Natural killer cell treated with Interleukin-12 subunit alpha and Interleukin-12 subunit beta and Interleukin-15 and Interleukin-18, amount 100 ng/mL, for 72 hours (primary cell): ENCODE data around the gene RNF141. TPM values are rescaled to one million over a fixed set of nuclear protein-coding genes. Genes with fewer than 3 reads are reported as not detected.

Source experiments
- ATAC-seq, 2 donors: fragments of 150-1000 bp; cut with Tn5 transposase in 1 of 2; sonication (Bioruptor Pico), chemical (Tn5 transposase) in 1 of 2; 2 replicates each; pipeline ENCODE4 v1.10.0; 2021
- DNase-seq: peaks from one replicate; pipeline ENCODE4 v3.0.0; 2022; ENCODE audit warnings: low spot score
- H3K27ac Mint-ChIP-seq, 2 donors: 1 replicate in 1 of 2; 2 replicates in 1 of 2; pipeline ENCODE4 v1.8.0; 2022; ENCODE audit warnings: mixed read lengths in 2 of 2, mild to moderate bottlenecking in 1 of 2, moderate library complexity in 1 of 2
- H3K27me3 Mint-ChIP-seq, 2 donors: 1 replicate in 1 of 2; 2 replicates in 1 of 2; pipeline ENCODE4 v1.8.0; 2022; ENCODE audit warnings: mixed read lengths in 2 of 2
- H3K36me3 Mint-ChIP-seq: one replicate; pipeline ENCODE4 v1.8.0; 2022; ENCODE audit warnings: mixed read lengths
- H3K4me1 Mint-ChIP-seq, 2 donors: 1 replicate in 1 of 2; 2 replicates in 1 of 2; pipeline ENCODE4 v1.8.0; 2022; ENCODE audit warnings: low read depth in 2 of 2, mixed read lengths in 2 of 2, mild to moderate bottlenecking in 1 of 2
- H3K4me3 Mint-ChIP-seq: one replicate; pipeline ENCODE4 v1.8.0; 2022; ENCODE audit warnings: mixed read lengths
- H3K9me3 Mint-ChIP-seq: 2 replicates; pipeline ENCODE4 v1.8.0; 2022; ENCODE audit warnings: mixed read lengths
- total RNA-seq, 2 donors: library from RNA; stranded (reverse); gene quantifications; one replicate each; pipeline ENCODE4 v1.2.3, GENCODE V29; 2022

The RNF141 gene
- total RNA-seq, 2 donors from 2014 or later = 9.5 to 12.7 TPM

GRCh38 chr11:10572533-10572932 is 31.5 kb upstream of the RNF141 start:
- Mint-ChIP-seq H3K4me3 (no peak overlapping the region), H3K36me3 (no peaks in the 10 kb centered on the region), H3K4me1 (no peaks in the 10 kb centered on the region), H3K9me3 (no peaks in the 10 kb centered on the region), H3K27ac (no peak overlapping the region), H3K27me3 (peaks cover 16 to 32% of the 10 kb centered on the region in 2 donors)
- DNase-seq = no peak
- no peak for ATAC-seq

- H3K27ac Mint-ChIP-seq = no peak within 1 kb of the TSS
- ATAC-seq = no peak
- peaks cover 10 to 15% of the 10 kb centered on the region in 2 donors for H3K27me3 Mint-ChIP-seq
- H3K4me1 Mint-ChIP-seq = no peaks in the 10 kb centered on the region
- no peaks in the 10 kb centered on the region for H3K9me3 Mint-ChIP-seq
- no peak within 1 kb of the TSS for H3K4me3 Mint-ChIP-seq
- no peak for DNase-seq
- no peaks in the 10 kb centered on the region for H3K36me3 Mint-ChIP-seq
Observed at GRCh38 chr11:10568486-10568941, 27.5 kb upstream of the RNF141 start, which contains the start of gene LYVE1. LYVE1 (minus strand) TSS chr11:10568665; CDS start chr11:10568532, 133 bp downstream.

- Mint-ChIP-seq H3K4me3 (no peak overlapping the region), H3K27me3 (peaks cover 11 to 15% of the 10 kb centered on the region in 2 donors), H3K4me1 (no peaks in the 10 kb centered on the region), H3K36me3 (no peaks in the 10 kb centered on the region), H3K9me3 (no peaks in the 10 kb centered on the region), H3K27ac (no peak overlapping the region)
- DNase-seq (no peak), ATAC-seq (no peak)
Observed at GRCh38 chr11:10567446-10567845, 26.5 kb upstream of the RNF141 start.

GRCh38 chr11:10566257-10566957 is 25.4 kb upstream of the RNF141 start:
- no peak overlapping the region for H3K27ac Mint-ChIP-seq
- no peak overlapping the region for H3K4me3 Mint-ChIP-seq
- no peaks in the 10 kb centered on the region for H3K9me3 Mint-ChIP-seq
- H3K4me1 Mint-ChIP-seq = no peaks in the 10 kb centered on the region
- peaks cover 4% of the 10 kb centered on the region in 2 donors for H3K27me3 Mint-ChIP-seq
- no peak for DNase-seq
- no peak for ATAC-seq
- H3K36me3 Mint-ChIP-seq = no peaks in the 10 kb centered on the region

GRCh38 chr11:10565493-10565892 is 24.5 kb upstream of the RNF141 start:
- Mint-ChIP-seq H3K36me3 (no peaks in the 10 kb centered on the region), H3K27me3 (peaks cover 0 to 2% of the 10 kb centered on the region in 2 donors), H3K27ac (no peak overlapping the region), H3K4me1 (no peaks in the 10 kb centered on the region), H3K4me3 (no peak overlapping the region), H3K9me3 (no peaks in the 10 kb centered on the region)
- no peak for DNase-seq
- ATAC-seq = no peak

- ATAC-seq (no peak), DNase-seq (no peak)
- Mint-ChIP-seq H3K36me3 (no peaks in the 10 kb centered on the region), H3K4me3 (no peak overlapping the region), H3K27me3 (peaks cover 0 to 2% of the 10 kb centered on the region in 2 donors), H3K4me1 (no peaks in the 10 kb centered on the region), H3K9me3 (no peaks in the 10 kb centered on the region), H3K27ac (no peak overlapping the region)
Observed at GRCh38 chr11:10564696-10565318, 23.8 kb upstream of the RNF141 start.

GRCh38 chr11:10564030-10564429 is 23.0 kb upstream of the RNF141 start:
- H3K36me3 Mint-ChIP-seq = no peaks in the 10 kb centered on the region
- no peak for DNase-seq
- no peak overlapping the region for H3K4me3 Mint-ChIP-seq
- H3K4me1 Mint-ChIP-seq = no peaks in the 10 kb centered on the region
- ATAC-seq = no peak
- peaks cover 0 to 4% of the 10 kb centered on the region in 2 donors for H3K27me3 Mint-ChIP-seq
- H3K27ac Mint-ChIP-seq = no peak overlapping the region
- no peaks in the 10 kb centered on the region for H3K9me3 Mint-ChIP-seq

GRCh38 chr11:10561947-10562346 is 21.0 kb upstream of the RNF141 start:
- H3K4me3 Mint-ChIP-seq = no peak overlapping the region
- no peaks in the 10 kb centered on the region for H3K4me1 Mint-ChIP-seq
- ATAC-seq (no peak), DNase-seq (no peak)
- no peak overlapping the region for H3K27ac Mint-ChIP-seq
- no peaks in the 10 kb centered on the region for H3K9me3 Mint-ChIP-seq
- H3K36me3 Mint-ChIP-seq = no peaks in the 10 kb centered on the region
- H3K27me3 Mint-ChIP-seq = peaks cover 4 to 6% of the 10 kb centered on the region in 2 donors

GRCh38 chr11:10561043-10561818 is 20.2 kb upstream of the RNF141 start:
- peaks cover 7 to 13% of the 10 kb centered on the region in 2 donors for H3K27me3 Mint-ChIP-seq
- DNase-seq (no peak), ATAC-seq (no peak)
- no peak overlapping the region for H3K27ac Mint-ChIP-seq
- no peaks in the 10 kb centered on the region for H3K4me1 Mint-ChIP-seq
- no peaks in the 10 kb centered on the region for H3K36me3 Mint-ChIP-seq
- no peaks in the 10 kb centered on the region for H3K9me3 Mint-ChIP-seq
- no peak overlapping the region for H3K4me3 Mint-ChIP-seq

GRCh38 chr11:10558288-10558687 is 17.3 kb upstream of the RNF141 start:
- peaks cover 4 to 13% of the 10 kb centered on the region in 2 donors for H3K27me3 Mint-ChIP-seq
- DNase-seq (no peak), ATAC-seq (no peak)
- H3K27ac Mint-ChIP-seq = no peak overlapping the region
- H3K9me3 Mint-ChIP-seq = no peaks in the 10 kb centered on the region
- no peak overlapping the region for H3K4me3 Mint-ChIP-seq
- H3K36me3 Mint-ChIP-seq = no peaks in the 10 kb centered on the region
- no peaks in the 10 kb centered on the region for H3K4me1 Mint-ChIP-seq

GRCh38 chr11:10556590-10556989 is 15.6 kb upstream of the RNF141 start:
- no peaks in the 10 kb centered on the region for H3K9me3 Mint-ChIP-seq
- no peaks in the 10 kb centered on the region for H3K4me1 Mint-ChIP-seq
- peaks cover 9 to 20% of the 10 kb centered on the region in 2 donors for H3K27me3 Mint-ChIP-seq
- no peak overlapping the region for H3K4me3 Mint-ChIP-seq
- H3K36me3 Mint-ChIP-seq = no peaks in the 10 kb centered on the region
- DNase-seq (no peak), ATAC-seq (no peak)
- H3K27ac Mint-ChIP-seq = no peak overlapping the region

GRCh38 chr11:10551845-10552352 is 10.9 kb upstream of the RNF141 start:
- Mint-ChIP-seq H3K27ac (no peak overlapping the region), H3K27me3 (peaks cover 18 to 44% of the 10 kb centered on the region in 2 donors), H3K4me1 (no peaks in the 10 kb centered on the region), H3K4me3 (no peak overlapping the region), H3K9me3 (no peaks in the 10 kb centered on the region), H3K36me3 (no peaks in the 10 kb centered on the region)
- ATAC-seq = no peak
- no peak for DNase-seq

GRCh38 chr11:10551290-10551592 is 10.3 kb upstream of the RNF141 start:
- H3K27ac Mint-ChIP-seq = no peak overlapping the region
- H3K4me1 Mint-ChIP-seq = no peaks in the 10 kb centered on the region
- H3K27me3 Mint-ChIP-seq = peaks cover 16 to 38% of the 10 kb centered on the region in 2 donors
- H3K36me3 Mint-ChIP-seq = no peaks in the 10 kb centered on the region
- no peak for DNase-seq
- no peak overlapping the region for H3K4me3 Mint-ChIP-seq
- no peaks in the 10 kb centered on the region for H3K9me3 Mint-ChIP-seq
- no peak for ATAC-seq
